Muscle of leg (tissue), 11 donors: ENCODE results near the gene SPTSSB. TPM values are rescaled to one million over a fixed set of nuclear protein-coding genes. Genes with fewer than 3 reads are reported as not detected.

Experiments used
- DNase-seq: peaks from one replicate; pipeline ENCODE4 v3.0.0; 2013
- H3K27ac ChIP-seq: one replicate; pipeline ENCODE4 v1.5.1; 2013; ENCODE audit warnings: mild to moderate bottlenecking, low read length, control low read depth
- H3K27me3 ChIP-seq: one replicate; pipeline ENCODE4 v1.6.1; 2013; ENCODE audit warnings: low read length; ENCODE audit not compliant: control insufficient read depth, insufficient read depth
- H3K36me3 ChIP-seq: one replicate; pipeline ENCODE4 v1.6.1; 2013; ENCODE audit warnings: low read length; ENCODE audit not compliant: control insufficient read depth, insufficient read depth
- H3K4me1 ChIP-seq: one replicate; pipeline ENCODE4 v1.6.1; 2013; ENCODE audit warnings: low read length; ENCODE audit not compliant: control insufficient read depth, insufficient read depth
- H3K4me3 ChIP-seq: one replicate; pipeline ENCODE4 v1.5.1; 2013; ENCODE audit warnings: low read length, control low read depth
- H3K9me3 ChIP-seq: replicated peaks from 2 replicates; pipeline ENCODE4 v1.6.1; 2013; ENCODE audit warnings: low read depth, low read length; ENCODE audit not compliant: control insufficient read depth
- WGBS: methylation state at CpG from one replicate; pipeline ENCODE4 v1.1.5; 2013; ENCODE audit warnings: missing lambda C conversion rate; ENCODE audit not compliant: insufficient coverage; 5-methylcytosine and 5-hydroxymethylcytosine counted together
- polyA plus RNA-seq, 8 donors: library from polyadenylated mRNA; unstranded; fragments of 120-200 nt; gene quantifications; one replicate each; pipeline versions ENCODE4 v1.2.1 to v1.2.3, GENCODE V29; 2013; ENCODE audit warnings: inconsistent platforms in 1 of 8, low replicate concordance in 1 of 8; ENCODE audit not compliant: insufficient read length in 8 of 8, insufficient read depth in 1 of 8
- total RNA-seq: library from RNA; stranded (reverse); fragments of 120-200 nt; gene quantifications from one replicate; pipeline ENCODE4 v1.2.4, GENCODE V29; 2013

The SPTSSB gene
- total and polyA plus RNA-seq, 9 donors = 0.04 to 2.7 (median 0.41) TPM

DNA sequence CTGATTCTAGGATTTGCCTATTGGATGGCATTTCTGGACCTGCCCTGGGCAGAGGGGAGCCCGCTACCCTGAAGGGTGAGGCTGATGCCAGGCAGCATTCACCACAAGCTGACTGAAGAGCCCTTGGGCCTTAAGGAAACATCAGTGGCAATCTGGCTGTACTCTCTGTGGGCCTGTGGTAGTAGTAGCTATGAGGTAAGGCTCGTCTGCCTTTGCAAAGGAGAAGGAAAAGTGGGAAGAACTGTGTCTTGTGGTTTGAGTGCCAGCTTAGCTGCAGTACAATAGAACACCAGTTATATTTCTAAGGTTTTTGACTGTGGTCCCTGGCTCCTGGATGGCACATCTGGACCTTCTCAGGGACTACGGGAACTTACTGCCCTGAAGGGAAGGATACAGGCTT lies 51.5 kb downstream of the SPTSSB start:
- H3K27ac ChIP-seq = no peak overlapping the region
- H3K27me3 ChIP-seq = no peaks in the 10 kb centered on the region
- H3K4me3 ChIP-seq = no peak overlapping the region
- no peaks in the 10 kb centered on the region for H3K4me1 ChIP-seq
- 88% methylated on average over 2 of the region's 3 CpGs for WGBS
- H3K9me3 ChIP-seq = peaks cover 9% of the 10 kb centered on the region
- no peaks in the 10 kb centered on the region for H3K36me3 ChIP-seq
- no peak for DNase-seq

DNA sequence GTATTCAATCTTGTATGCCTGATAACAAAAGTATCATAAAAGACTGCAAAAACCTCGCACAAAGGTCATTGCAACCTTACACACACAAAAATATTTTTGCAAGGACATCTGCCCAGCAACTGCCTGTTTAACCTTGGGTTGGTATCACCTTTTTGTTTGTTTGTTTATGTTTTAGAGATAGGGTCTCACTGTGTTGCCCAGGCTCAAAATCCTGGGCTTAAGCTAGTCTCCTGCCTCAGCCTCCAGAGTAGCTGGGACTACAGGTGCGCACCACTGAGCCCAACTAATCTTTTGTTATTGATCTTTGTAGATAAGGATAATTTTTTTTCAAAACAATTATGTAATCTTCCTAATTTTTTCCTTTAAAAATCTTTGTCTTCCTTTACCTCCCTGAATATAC lies 54.2 kb downstream of the SPTSSB start:
- Histone ChIP-seq H3K4me3 (no peak overlapping the region), H3K4me1 (no peaks in the 10 kb centered on the region), H3K36me3 (no peaks in the 10 kb centered on the region), H3K9me3 (peaks cover 9% of the 10 kb centered on the region), H3K27me3 (no peaks in the 10 kb centered on the region), H3K27ac (no peak overlapping the region)
- DNase-seq = no peak
- WGBS = no CpG with 5 or more reads among the region's 2 CpGs

DNA sequence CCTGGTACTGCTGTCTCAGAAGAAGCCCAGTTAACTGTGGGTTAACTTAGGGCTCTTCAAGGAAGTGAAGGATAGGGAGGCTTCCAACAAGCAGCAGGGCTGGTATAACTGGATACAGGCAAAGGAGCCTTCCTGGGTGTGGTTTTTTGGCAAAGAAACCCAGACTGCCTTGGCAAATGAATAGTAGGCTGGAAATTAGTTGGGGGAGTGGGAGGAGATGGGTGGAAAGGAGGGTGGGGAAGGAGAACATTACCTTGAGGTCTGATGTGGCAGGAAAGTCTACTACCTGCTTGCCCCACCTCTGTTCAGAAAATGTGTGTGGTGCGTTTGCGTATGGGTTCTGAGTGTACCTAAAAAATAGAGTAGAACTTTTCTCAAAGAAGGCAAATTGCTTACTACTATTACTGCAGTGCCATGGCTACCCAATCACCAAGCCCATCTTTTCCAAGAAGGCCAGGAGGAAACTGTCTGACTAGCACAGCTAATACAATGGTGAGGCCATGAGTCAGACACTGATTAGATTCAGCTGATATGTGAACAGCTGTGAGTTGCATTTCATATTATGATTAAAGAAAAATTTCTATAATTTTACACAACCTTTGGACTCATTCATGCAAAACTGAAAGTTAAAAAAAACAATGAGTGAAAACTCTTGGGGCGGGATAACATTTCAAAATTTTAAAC lies 55.2 kb downstream of the SPTSSB start:
- H3K27ac ChIP-seq = no peak overlapping the region
- H3K4me1 ChIP-seq = no peaks in the 10 kb centered on the region
- no peak overlapping the region for H3K4me3 ChIP-seq
- WGBS = no CpG with 5 or more reads among the region's 3 CpGs
- no peaks in the 10 kb centered on the region for H3K27me3 ChIP-seq
- peaks cover 9% of the 10 kb centered on the region for H3K9me3 ChIP-seq
- no peaks in the 10 kb centered on the region for H3K36me3 ChIP-seq
- no peak for DNase-seq

DNA sequence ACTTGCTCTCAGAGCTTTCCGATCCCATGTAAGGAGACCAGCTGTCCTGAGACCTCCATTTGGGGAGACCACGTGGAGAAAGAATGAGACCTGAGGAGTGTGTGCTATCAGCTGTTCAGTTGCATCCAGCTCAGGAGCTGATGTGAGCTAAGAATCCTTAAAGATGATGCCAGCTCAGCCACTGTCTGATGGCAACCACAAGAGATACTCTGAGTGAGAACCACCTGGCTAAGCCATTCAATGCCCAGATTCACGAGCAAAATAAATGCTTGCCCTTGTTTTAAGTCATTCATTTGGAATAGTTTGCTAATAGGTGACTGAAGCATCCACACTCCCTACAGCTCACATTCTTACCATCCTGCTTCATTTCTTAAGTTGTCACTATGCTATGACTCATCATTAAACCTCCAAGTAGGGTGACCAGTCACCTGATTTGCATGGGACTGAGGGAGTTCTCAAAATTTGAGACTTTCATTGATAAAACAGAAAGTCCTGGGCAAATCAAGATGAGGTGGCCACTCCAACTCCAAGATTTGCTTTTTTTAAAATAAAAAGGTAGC lies 56.4 kb downstream of the SPTSSB start:
- Histone ChIP-seq H3K27me3 (no peaks in the 10 kb centered on the region), H3K9me3 (peaks cover 2% of the 10 kb centered on the region), H3K4me3 (no peak overlapping the region), H3K4me1 (no peaks in the 10 kb centered on the region), H3K27ac (no peak overlapping the region), H3K36me3 (no peaks in the 10 kb centered on the region)
- 70% methylated on average over 2 of the region's 3 CpGs for WGBS
- no peak for DNase-seq

DNA sequence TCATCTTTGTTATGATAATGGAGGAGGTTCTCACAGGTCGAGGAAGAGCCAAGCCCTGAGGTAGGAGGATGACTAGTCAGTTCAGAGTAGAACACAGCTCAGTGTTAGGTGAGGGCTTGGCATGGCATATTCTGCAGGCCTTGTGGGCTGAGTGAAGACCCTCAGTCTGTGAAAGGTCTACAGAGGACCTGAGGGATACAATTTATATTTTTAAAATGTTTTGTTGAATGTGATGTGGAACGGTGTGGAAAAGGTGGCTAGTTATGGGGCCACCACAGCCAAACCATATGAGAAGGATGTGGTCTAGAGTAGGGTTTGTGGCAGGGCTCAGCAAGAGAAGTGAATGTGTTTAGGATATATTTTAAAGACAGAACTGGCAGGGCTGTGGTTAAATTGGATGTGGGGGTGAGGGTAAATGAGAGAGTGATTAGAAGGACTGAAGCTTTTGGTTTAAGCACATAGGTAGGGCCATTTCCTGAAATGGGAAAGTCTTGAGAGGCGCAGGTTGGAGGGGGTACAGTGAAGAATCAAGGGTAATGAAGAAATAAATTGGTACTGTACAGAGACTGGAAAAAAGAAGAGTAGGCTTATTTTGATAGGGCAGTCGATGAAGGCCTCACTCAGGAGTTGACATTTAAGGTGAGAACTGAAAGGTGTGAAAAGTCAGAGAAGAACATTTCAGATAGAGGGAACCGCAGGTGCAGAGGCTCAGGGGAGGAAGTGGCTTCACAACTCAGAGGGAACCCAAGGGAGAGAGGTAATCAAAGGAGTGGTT lies 60.5 kb downstream of the SPTSSB start:
- no peaks in the 10 kb centered on the region for H3K4me1 ChIP-seq
- no peak for DNase-seq
- H3K36me3 ChIP-seq = no peaks in the 10 kb centered on the region
- 74% methylated on average over 5 of the region's 5 CpGs for WGBS
- no peaks in the 10 kb centered on the region for H3K27me3 ChIP-seq
- no peak overlapping the region for H3K27ac ChIP-seq
- no peaks in the 10 kb centered on the region for H3K9me3 ChIP-seq
- H3K4me3 ChIP-seq = no peak overlapping the region

DNA sequence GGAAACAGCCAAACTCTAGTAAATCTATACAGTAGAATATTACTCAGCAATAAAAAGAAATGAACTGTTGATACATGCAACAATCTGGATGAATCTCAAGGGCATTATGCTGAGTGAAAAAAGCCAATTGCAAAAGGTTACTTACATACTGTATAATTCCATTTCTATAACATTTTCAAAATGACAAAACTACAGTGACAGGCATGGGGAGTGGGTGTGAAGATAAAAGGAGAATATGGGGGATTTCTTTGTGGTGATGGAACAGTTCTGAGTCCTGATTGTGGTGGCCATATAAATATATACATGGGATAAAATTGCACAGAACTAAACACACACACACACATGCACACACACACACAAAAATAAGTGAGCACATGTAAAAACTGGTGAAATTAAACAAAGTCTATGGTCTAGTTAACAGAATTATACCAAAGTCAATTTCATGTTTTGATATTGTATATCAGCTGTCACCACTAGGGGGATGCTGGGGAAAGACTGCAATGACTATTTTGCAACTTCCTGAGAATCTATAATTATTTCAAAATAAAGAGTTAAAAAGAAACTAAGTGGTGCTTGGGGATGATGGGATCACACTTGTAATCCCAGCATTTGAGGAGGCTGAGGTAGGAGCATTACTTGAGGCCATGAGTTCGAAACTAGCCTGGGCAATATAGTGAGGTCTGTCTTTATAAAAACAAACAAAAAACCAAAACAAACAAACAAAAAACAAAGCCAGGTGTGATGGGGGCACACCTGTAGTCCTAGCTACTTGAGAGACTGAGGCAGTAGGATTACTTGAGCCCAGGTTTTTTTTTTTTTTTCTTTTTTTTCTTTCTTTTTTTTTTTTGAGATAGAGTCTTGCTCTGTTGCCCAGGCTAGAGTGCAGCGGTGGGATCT lies 66.0 kb downstream of the SPTSSB start:
- Histone ChIP-seq H3K9me3 (no peaks in the 10 kb centered on the region), H3K4me3 (no peak overlapping the region), H3K27ac (no peak overlapping the region), H3K4me1 (no peaks in the 10 kb centered on the region), H3K36me3 (no peaks in the 10 kb centered on the region), H3K27me3 (no peaks in the 10 kb centered on the region)
- WGBS = no CpG with 5 or more reads among the region's 2 CpGs
- no peak for DNase-seq

DNA sequence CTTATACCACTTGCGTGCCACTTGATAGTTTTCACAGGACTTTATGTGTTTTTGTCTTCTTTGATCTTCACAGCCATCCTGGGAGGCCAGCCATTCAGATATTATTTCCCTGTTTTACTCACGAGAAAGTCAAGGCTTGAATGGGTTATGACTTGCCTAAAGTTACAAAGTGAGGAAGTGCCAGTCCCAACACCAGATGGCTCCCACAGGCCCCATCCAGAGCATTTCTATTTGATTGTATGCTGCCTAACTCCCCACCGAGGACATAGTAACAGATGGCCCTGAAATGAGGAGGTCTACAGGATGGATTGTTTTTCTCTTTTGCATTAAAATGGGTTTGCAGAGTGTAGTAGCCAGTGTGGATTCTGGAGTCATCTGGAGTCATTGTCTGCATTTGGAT lies 74.5 kb downstream of the SPTSSB start:
- no peak for DNase-seq
- no peaks in the 10 kb centered on the region for H3K27me3 ChIP-seq
- H3K9me3 ChIP-seq = no peaks in the 10 kb centered on the region
- H3K4me1 ChIP-seq = no peaks in the 10 kb centered on the region
- H3K36me3 ChIP-seq = no peaks in the 10 kb centered on the region
- no CpG with 5 or more reads among the region's 3 CpGs for WGBS
- H3K27ac ChIP-seq = no peak overlapping the region
- H3K4me3 ChIP-seq = no peak overlapping the region

DNA sequence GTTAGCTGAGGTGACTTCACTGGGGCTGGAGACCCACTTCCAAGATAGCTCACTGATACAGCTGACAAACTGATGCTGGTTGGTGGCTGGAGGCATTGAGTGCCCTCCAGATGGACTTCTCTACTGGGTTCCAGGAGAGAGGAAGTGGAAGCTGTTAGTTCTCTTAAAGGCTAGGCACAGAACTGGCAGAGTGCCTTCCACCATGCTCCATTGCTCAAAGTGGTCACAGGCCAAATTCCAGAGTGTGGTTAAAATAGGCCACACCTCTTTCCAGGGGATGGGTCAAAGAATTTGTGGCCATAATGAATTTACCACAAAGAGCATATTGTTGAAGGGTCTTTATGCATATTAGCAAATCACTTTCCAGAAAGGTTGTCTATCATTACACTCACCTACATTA lies 76.0 kb downstream of the SPTSSB start:
- Histone ChIP-seq H3K9me3 (no peaks in the 10 kb centered on the region), H3K4me3 (no peak overlapping the region), H3K36me3 (no peaks in the 10 kb centered on the region), H3K27me3 (no peaks in the 10 kb centered on the region), H3K4me1 (no peaks in the 10 kb centered on the region), H3K27ac (no peak overlapping the region)
- DNase-seq = no peak
